ENCODE data around the gene CTTN. TPM values are rescaled to one million over a fixed set of nuclear protein-coding genes. Genes with fewer than 3 reads are reported as not detected.
A peak's percentile ranks its signal among the peaks of the same experiment; 100 is the strongest.
"Not testable (repeated sequence)": the region's sequence is repeated elsewhere in the genome, so short reads cannot be mapped to it uniquely, and the experiment has no call there.

CTTN gene
- total RNA-seq, 1 experiment from 2014 or later = 448 TPM

GRCh38 chr11:70384566-70385152, 13.7 kb upstream of the CTTN start:
- Mint-ChIP-seq H3K27me3 (ENCODE audit: unreplicated experiment) (no peaks in the 10 kb centered on the region), H3K36me3 (ENCODE audit: insufficient read depth, unreplicated experiment) (peaks cover 65% of the 10 kb centered on the region), H3K9me3 (ENCODE audit: low read depth, unreplicated experiment) (no peaks in the 10 kb centered on the region), H3K27ac (ENCODE audit: unreplicated experiment) (no peak overlapping the region), H3K4me3 (ENCODE audit: low read depth, unreplicated experiment) (no peak overlapping the region), H3K4me1 (ENCODE audit: low read depth, unreplicated experiment) (peaks cover 7% of the 10 kb centered on the region)
- DNase-seq = no peak
- CTCF ChIA-PET = no interaction called here
- BruUV-seq (replicated peaks) = no TSS peak
- intact Hi-C loops (cut with micrococcal nuclease; ENCODE audit: unreplicated experiment) = no loop called here
- TF ChIP-seq CTCF (IDR thresholded peaks at IDR 0.05; ENCODE audit: unreplicated experiment) = no peak

- no peak overlapping the region for H3K4me3 Mint-ChIP-seq (ENCODE audit: low read depth, unreplicated experiment)
- no peaks in the 10 kb centered on the region for H3K9me3 Mint-ChIP-seq (ENCODE audit: low read depth, unreplicated experiment)
- intact Hi-C loops (cut with micrococcal nuclease; ENCODE audit: unreplicated experiment) = no loop called here
- H3K27ac Mint-ChIP-seq (ENCODE audit: unreplicated experiment) = peak overlapping the region; percentile 37
- peaks cover 59% of the 10 kb centered on the region for H3K36me3 Mint-ChIP-seq (ENCODE audit: insufficient read depth, unreplicated experiment)
- TF ChIP-seq CTCF (IDR thresholded peaks at IDR 0.05; ENCODE audit: unreplicated experiment) = no peak
- H3K4me1 Mint-ChIP-seq (ENCODE audit: low read depth, unreplicated experiment) = peaks cover 7% of the 10 kb centered on the region
- no peaks in the 10 kb centered on the region for H3K27me3 Mint-ChIP-seq (ENCODE audit: unreplicated experiment)
- BruUV-seq (replicated peaks) = no TSS peak
- DNase-seq = no peak
- CTCF ChIA-PET = interaction anchor here (1.5 kb wide), 1 partner anchor 9 kb away, joined by 4 read pairs; no protein-coding TSS in a partner anchor
These were observed 10.8 kb upstream of the CTTN start for GRCh38 chr11:70387564-70387963.

- BruUV-seq (replicated peaks) = no TSS peak
- no peak overlapping the region for H3K4me3 Mint-ChIP-seq (ENCODE audit: low read depth, unreplicated experiment)
These were observed 9.1 kb upstream of the CTTN start for GRCh38 chr11:70389201-70389600.

GRCh38 chr11:70390882-70391281, 7.4 kb upstream of the CTTN start:
- H3K27me3 Mint-ChIP-seq (ENCODE audit: unreplicated experiment); H3K4me1 Mint-ChIP-seq (ENCODE audit: low read depth, unreplicated experiment); H3K27ac Mint-ChIP-seq (ENCODE audit: unreplicated experiment); CTCF ChIA-PET; H3K4me3 Mint-ChIP-seq (ENCODE audit: low read depth, unreplicated experiment); intact Hi-C loops (cut with micrococcal nuclease; ENCODE audit: unreplicated experiment); H3K9me3 Mint-ChIP-seq (ENCODE audit: low read depth, unreplicated experiment); BruUV-seq (replicated peaks); DNase-seq: not testable (repeated sequence)
- peaks cover 41% of the 10 kb centered on the region for H3K36me3 Mint-ChIP-seq (ENCODE audit: insufficient read depth, unreplicated experiment)

More at GRCh38 chr11:70389201-70389600, 9.1 kb upstream of the CTTN start:
- H3K27ac Mint-ChIP-seq (ENCODE audit: unreplicated experiment) = no peak overlapping the region
- no peak for DNase-seq
- no peak for TF ChIP-seq CTCF (IDR thresholded peaks at IDR 0.05; ENCODE audit: unreplicated experiment)
- H3K36me3 Mint-ChIP-seq (ENCODE audit: insufficient read depth, unreplicated experiment) = peaks cover 58% of the 10 kb centered on the region
- no peaks in the 10 kb centered on the region for H3K27me3 Mint-ChIP-seq (ENCODE audit: unreplicated experiment)
- CTCF ChIA-PET = no interaction called here
- no peaks in the 10 kb centered on the region for H3K9me3 Mint-ChIP-seq (ENCODE audit: low read depth, unreplicated experiment)
- peaks cover 7% of the 10 kb centered on the region for H3K4me1 Mint-ChIP-seq (ENCODE audit: low read depth, unreplicated experiment)
- intact Hi-C loops (cut with micrococcal nuclease; ENCODE audit: unreplicated experiment) = no loop called here

GRCh38 chr11:70394211-70394950, 3.9 kb upstream of the CTTN start:
- intact Hi-C loops (cut with micrococcal nuclease; ENCODE audit: unreplicated experiment) = no loop called here
- H3K27me3 Mint-ChIP-seq (ENCODE audit: unreplicated experiment) = no peaks in the 10 kb centered on the region
- CTCF ChIA-PET = no interaction called here
- no peak overlapping the region for H3K4me3 Mint-ChIP-seq (ENCODE audit: low read depth, unreplicated experiment)
- no peak for DNase-seq
- H3K4me1 Mint-ChIP-seq (ENCODE audit: low read depth, unreplicated experiment) = peaks cover 14% of the 10 kb centered on the region
- H3K27ac Mint-ChIP-seq (ENCODE audit: unreplicated experiment) = no peak overlapping the region
- TF ChIP-seq CTCF (IDR thresholded peaks at IDR 0.05; ENCODE audit: unreplicated experiment) = no peak
- no TSS peak for BruUV-seq (replicated peaks)
- no peaks in the 10 kb centered on the region for H3K9me3 Mint-ChIP-seq (ENCODE audit: low read depth, unreplicated experiment)
- peaks cover 45% of the 10 kb centered on the region for H3K36me3 Mint-ChIP-seq (ENCODE audit: insufficient read depth, unreplicated experiment)

All from Calu3 (cell line).